ENCODE measurements around the gene FBLN1.
A peak's percentile ranks its signal among the peaks of the same experiment; 100 is the strongest.

FBLN1 gene

GRCh38 chr22:45502215-45503049, at the start of gene FBLN1 (continued):
- TF ChIP-seq HOXC10 (CRISPR knock-in tag; IDR thresholded peaks at IDR 0.05) = no peak
- TF ChIP-seq MYNN (tag by site-specific recombination; IDR thresholded peaks at IDR 0.05; ENCODE audit: borderline replicate concordance) = no peak
- no peak for TF ChIP-seq ZNF501 (tag by site-specific recombination; IDR thresholded peaks at IDR 0.05)
- no peak for TF ChIP-seq ZNF223 (tag by site-specific recombination; IDR thresholded peaks at IDR 0.05)
- TF ChIP-seq PRDM4 (tag by site-specific recombination; IDR thresholded peaks at IDR 0.05) = peak; percentile 24; the same call in 1 of the 2 replicates
- TF ChIP-seq ZNF664 (tag by site-specific recombination; IDR thresholded peaks at IDR 0.05) = no peak
- no peak for TF ChIP-seq ZNF645 (tag by site-specific recombination; IDR thresholded peaks at IDR 0.05)
- TF ChIP-seq ZNF140 (tag by site-specific recombination; IDR thresholded peaks at IDR 0.05) = no peak
- no peak for TF ChIP-seq SCRT1 (tag by site-specific recombination; IDR thresholded peaks at IDR 0.05; ENCODE audit: borderline replicate concordance)
- TF ChIP-seq ATF2 (tag by site-specific recombination; IDR thresholded peaks at IDR 0.05; ENCODE audit: low read depth) = no peak
- no peak for TF ChIP-seq ZNF768 (tag by site-specific recombination; IDR thresholded peaks at IDR 0.05)
- TF ChIP-seq PATZ1 (tag by site-specific recombination; IDR thresholded peaks at IDR 0.05) = peak; percentile 87
- no peak for TF ChIP-seq SETDB1 (IDR thresholded peaks at IDR 0.05; ENCODE audit: insufficient read length, low read length)
- no peak for TF ChIP-seq ZBTB17 (tag by site-specific recombination; IDR thresholded peaks at IDR 0.05)
- TF ChIP-seq ZNF202 (tag by site-specific recombination; IDR thresholded peaks at IDR 0.05; ENCODE audit: borderline replicate concordance) = no peak
- TF ChIP-seq KLF1 (tag by site-specific recombination; IDR thresholded peaks at IDR 0.05) = peak; percentile 61
- TF ChIP-seq PRDM2 (tag by site-specific recombination; IDR thresholded peaks at IDR 0.05; ENCODE audit: borderline replicate concordance) = no peak
- TF ChIP-seq EGR2 (tag by site-specific recombination; IDR thresholded peaks at IDR 0.05; ENCODE audit: low read depth) = peak; percentile 51
- no peak for TF ChIP-seq ZNF701 (tag by site-specific recombination; IDR thresholded peaks at IDR 0.05)
- TF ChIP-seq ZNF366 (tag by site-specific recombination; conservative IDR thresholded peaks at IDR 0.05) = no peak
- TF ChIP-seq ZNF155 (tag by site-specific recombination; IDR thresholded peaks at IDR 0.05) = no peak
- no peak for TF ChIP-seq YY1 (tag by site-specific recombination; IDR thresholded peaks at IDR 0.05)
- TF ChIP-seq ZXDB (tag by site-specific recombination; IDR thresholded peaks at IDR 0.05) = peak; percentile 8; the same call in 1 of the 2 replicates
- peak; percentile 27; the same call in 1 of the 2 replicates for TF ChIP-seq INSM2 (tag by site-specific recombination; IDR thresholded peaks at IDR 0.05)
- TF ChIP-seq IKZF3 (tag by site-specific recombination; IDR thresholded peaks at IDR 0.05) = peak; percentile 43; the same call in 1 of the 2 replicates

Measured in HEK293 (cell line).